ENCODE results near the gene CCND2. TPM values are rescaled to one million over a fixed set of nuclear protein-coding genes. Genes with fewer than 3 reads are reported as not detected.
A peak's percentile ranks its signal among the peaks of the same experiment; 100 is the strongest.

The CCND2 gene
- total RNA-seq, 1 donor from 2014 or later: 278 TPM

GRCh38 chr12:4246116-4246515, 27.4 kb upstream of the CCND2 start:
- Mint-ChIP-seq H3K4me3 (no peak overlapping the region), H3K27ac (peak overlapping the region; percentile 49), H3K36me3 (peaks cover 7% of the 10 kb centered on the region), H3K27me3 (peaks cover 31% of the 10 kb centered on the region), H3K9me3 (no peaks in the 10 kb centered on the region), H3K4me1 (ENCODE audit: unreplicated experiment) (peaks cover 12% of the 10 kb centered on the region)
- no peak for TF ChIP-seq CTCF (conservative IDR thresholded peaks at IDR 0.05)
- DNase-seq (ENCODE audit: extremely low spot score, unreplicated experiment): no peak

GRCh38 chr12:4250691-4251090, 22.9 kb upstream of the CCND2 start:
- DNase-seq (ENCODE audit: extremely low spot score, unreplicated experiment): no peak
- peaks cover 7% of the 10 kb centered on the region for H3K36me3 Mint-ChIP-seq
- H3K9me3 Mint-ChIP-seq: no peaks in the 10 kb centered on the region
- TF ChIP-seq CTCF (conservative IDR thresholded peaks at IDR 0.05): no peak
- no peak overlapping the region for H3K4me3 Mint-ChIP-seq
- H3K27ac Mint-ChIP-seq: no peak overlapping the region
- peaks cover 41% of the 10 kb centered on the region for H3K27me3 Mint-ChIP-seq
- peaks cover 7% of the 10 kb centered on the region for H3K4me1 Mint-ChIP-seq (ENCODE audit: unreplicated experiment)

GRCh38 chr12:4251216-4251891, 22.2 kb upstream of the CCND2 start:
- Mint-ChIP-seq H3K4me1 (ENCODE audit: unreplicated experiment) (peaks cover 1% of the 10 kb centered on the region), H3K27me3 (peaks cover 41% of the 10 kb centered on the region), H3K9me3 (no peaks in the 10 kb centered on the region), H3K4me3 (no peak overlapping the region), H3K27ac (no peak overlapping the region), H3K36me3 (peaks cover 7% of the 10 kb centered on the region)
- no peak for TF ChIP-seq CTCF (conservative IDR thresholded peaks at IDR 0.05)
- no peak for DNase-seq (ENCODE audit: extremely low spot score, unreplicated experiment)

- no peak for TF ChIP-seq CTCF (conservative IDR thresholded peaks at IDR 0.05)
- Mint-ChIP-seq H3K36me3 (peaks cover 7% of the 10 kb centered on the region), H3K27me3 (peaks cover 41% of the 10 kb centered on the region), H3K4me1 (ENCODE audit: unreplicated experiment) (no peaks in the 10 kb centered on the region), H3K9me3 (no peaks in the 10 kb centered on the region), H3K4me3 (no peak overlapping the region), H3K27ac (no peak overlapping the region)
- no peak for DNase-seq (ENCODE audit: extremely low spot score, unreplicated experiment)
These were observed 21.6 kb upstream of the CCND2 start for GRCh38 chr12:4251967-4252366.

GRCh38 chr12:4252601-4253000, 21.0 kb upstream of the CCND2 start:
- H3K9me3 Mint-ChIP-seq: no peaks in the 10 kb centered on the region

More at GRCh38 chr12:4252601-4253000, 21.0 kb upstream of the CCND2 start:
- TF ChIP-seq CTCF (conservative IDR thresholded peaks at IDR 0.05): no peak
- Mint-ChIP-seq H3K4me3 (no peak overlapping the region), H3K27ac (no peak overlapping the region), H3K36me3 (peaks cover 6% of the 10 kb centered on the region), H3K27me3 (peaks cover 40% of the 10 kb centered on the region), H3K4me1 (ENCODE audit: unreplicated experiment) (no peaks in the 10 kb centered on the region)
- DNase-seq (ENCODE audit: extremely low spot score, unreplicated experiment): no peak
